Stimulated activated CD8-positive, alpha-beta memory T cell treated with anti-CD3 and anti-CD28 coated beads, Interleukin-15, amount 100 ng/mL, for 1 hour (primary cell): ENCODE results near the gene THOC1.
"Not testable (repeated sequence)": the region's sequence is repeated elsewhere in the genome, so short reads cannot be mapped to it uniquely, and the experiment has no call there.

Experiments
- DNase-seq: peaks from one replicate; pipeline ENCODE4 v3.0.0-alpha.2; 2020; ENCODE audit warnings: low read depth

THOC1 gene

GRCh38 chr18:267688-268552 lies at the start of gene THOC1:
THOC1 (minus strand) TSS chr18:268047; CDS start chr18:268019, 28 bp downstream.
- DNase-seq = peak; percentile 91

- no peak for DNase-seq
Measured at GRCh38 chr18:317618-318017, 49.8 kb upstream of the THOC1 start.

- no peak for DNase-seq
Measured at GRCh38 chr18:316393-316792, 48.5 kb upstream of the THOC1 start.

- DNase-seq = no peak
Measured at GRCh38 chr18:313931-314330, 46.1 kb upstream of the THOC1 start.

GRCh38 chr18:312415-312814 lies 44.6 kb upstream of the THOC1 start:
- DNase-seq = no peak

- no peak for DNase-seq
Measured at GRCh38 chr18:310042-310441, 42.2 kb upstream of the THOC1 start.

GRCh38 chr18:308086-308485 lies 40.2 kb upstream of the THOC1 start:
- DNase-seq = not testable (repeated sequence)

- no peak for DNase-seq
Measured at GRCh38 chr18:306608-307255, 38.9 kb upstream of the THOC1 start.

GRCh38 chr18:305003-305501 lies 37.2 kb upstream of the THOC1 start:
- no peak for DNase-seq

GRCh38 chr18:303607-304006 lies 35.8 kb upstream of the THOC1 start:
- no peak for DNase-seq

- no peak for DNase-seq
Measured at GRCh38 chr18:303011-303410, 35.2 kb upstream of the THOC1 start.

GRCh38 chr18:302097-302496 lies 34.2 kb upstream of the THOC1 start:
- DNase-seq = no peak

- DNase-seq = no peak
Measured at GRCh38 chr18:297936-298335, 30.1 kb upstream of the THOC1 start.

- DNase-seq = no peak
Measured at GRCh38 chr18:295756-296490, 28.1 kb upstream of the THOC1 start.

GRCh38 chr18:294566-294965 lies 26.7 kb upstream of the THOC1 start:
- no peak for DNase-seq

- DNase-seq = no peak
Measured at GRCh38 chr18:293536-293935, 25.7 kb upstream of the THOC1 start.

GRCh38 chr18:292271-292670 lies 24.4 kb upstream of the THOC1 start:
- DNase-seq = no peak

- DNase-seq = not testable (repeated sequence)
Measured at GRCh38 chr18:289970-290369, 22.1 kb upstream of the THOC1 start.

- DNase-seq = no peak
Measured at GRCh38 chr18:289026-289425, 21.2 kb upstream of the THOC1 start.

- no peak for DNase-seq
Measured at GRCh38 chr18:286515-287310, 18.9 kb upstream of the THOC1 start.

GRCh38 chr18:285817-286216 lies 18.0 kb upstream of the THOC1 start:
- no peak for DNase-seq

- no peak for DNase-seq
Measured at GRCh38 chr18:275486-275885, 7.6 kb upstream of the THOC1 start.
